GM12864 (cell line): ENCODE data around the gene GLCCI1.

ENCODE experiments used
- DNase-seq: peaks from one replicate; pipeline ENCODE4 v3.0.0-alpha.2; 2011; ENCODE audit warnings: low read depth
- H3K4me3 ChIP-seq: 2 replicates; pipeline ENCODE4 v1.5.1; 2011; ENCODE audit warnings: mild to moderate bottlenecking, low read depth, low read length, control low read depth
- TF ChIP-seq, protein P1 (sequence below): IDR thresholded peaks from 2 replicates; pipeline ENCODE4 v1.5.1; 2011; ENCODE audit warnings: low read depth, mild to moderate bottlenecking, moderate library complexity, low read length, control low read depth, inconsistent platforms; ENCODE audit errors: missing control alignments

GLCCI1 gene

DNA sequence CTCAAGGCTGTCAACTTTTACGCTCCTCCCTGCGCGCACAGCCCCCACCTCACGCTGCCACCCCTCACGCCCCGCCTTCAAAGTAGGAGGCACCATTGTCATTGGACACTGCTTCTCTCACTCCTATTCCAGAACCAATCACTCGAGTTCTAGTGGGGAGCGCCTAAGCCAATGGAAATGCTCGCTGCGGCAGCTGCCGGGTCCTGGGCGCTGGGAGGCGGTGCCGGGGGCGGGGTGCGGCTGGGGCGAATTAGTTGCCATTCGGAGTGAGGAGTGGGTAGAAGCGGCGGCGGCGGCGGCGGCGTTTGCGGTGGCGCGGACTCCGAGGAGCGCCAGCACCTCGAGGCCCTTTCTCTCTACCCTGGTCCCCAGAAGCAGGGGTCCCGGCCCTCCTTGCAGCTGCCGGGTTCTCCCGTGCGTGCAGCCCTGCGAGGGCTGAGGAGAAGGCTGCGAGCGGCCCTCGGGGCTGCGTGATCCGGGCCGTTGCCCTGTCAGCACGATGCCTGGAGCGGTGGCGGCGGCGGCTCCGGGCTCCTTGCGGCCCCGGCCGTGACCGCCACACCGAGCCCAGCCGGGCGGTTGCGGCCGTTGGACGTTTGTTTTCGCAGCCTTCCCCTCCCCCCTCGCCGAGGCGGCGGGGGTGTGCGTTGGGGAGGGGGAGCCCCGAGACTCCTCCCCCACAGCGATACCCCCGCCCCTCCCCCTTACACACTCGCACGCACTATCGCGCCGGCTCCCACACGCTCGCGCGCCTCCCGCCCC lies at the start of gene GLCCI1:
GLCCI1 (plus strand) TSS at position 253 of the 762 bp plus-strand sequence. CDS start 555 bp downstream, outside the sequence.
- H3K4me3 ChIP-seq, result peak within 1 kb of the TSS; percentile 73
- DNase-seq, result peak; percentile 98
- TF ChIP-seq, protein P1, sequence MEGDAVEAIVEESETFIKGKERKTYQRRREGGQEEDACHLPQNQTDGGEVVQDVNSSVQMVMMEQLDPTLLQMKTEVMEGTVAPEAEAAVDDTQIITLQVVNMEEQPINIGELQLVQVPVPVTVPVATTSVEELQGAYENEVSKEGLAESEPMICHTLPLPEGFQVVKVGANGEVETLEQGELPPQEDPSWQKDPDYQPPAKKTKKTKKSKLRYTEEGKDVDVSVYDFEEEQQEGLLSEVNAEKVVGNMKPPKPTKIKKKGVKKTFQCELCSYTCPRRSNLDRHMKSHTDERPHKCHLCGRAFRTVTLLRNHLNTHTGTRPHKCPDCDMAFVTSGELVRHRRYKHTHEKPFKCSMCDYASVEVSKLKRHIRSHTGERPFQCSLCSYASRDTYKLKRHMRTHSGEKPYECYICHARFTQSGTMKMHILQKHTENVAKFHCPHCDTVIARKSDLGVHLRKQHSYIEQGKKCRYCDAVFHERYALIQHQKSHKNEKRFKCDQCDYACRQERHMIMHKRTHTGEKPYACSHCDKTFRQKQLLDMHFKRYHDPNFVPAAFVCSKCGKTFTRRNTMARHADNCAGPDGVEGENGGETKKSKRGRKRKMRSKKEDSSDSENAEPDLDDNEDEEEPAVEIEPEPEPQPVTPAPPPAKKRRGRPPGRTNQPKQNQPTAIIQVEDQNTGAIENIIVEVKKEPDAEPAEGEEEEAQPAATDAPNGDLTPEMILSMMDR, result no peak

DNA sequence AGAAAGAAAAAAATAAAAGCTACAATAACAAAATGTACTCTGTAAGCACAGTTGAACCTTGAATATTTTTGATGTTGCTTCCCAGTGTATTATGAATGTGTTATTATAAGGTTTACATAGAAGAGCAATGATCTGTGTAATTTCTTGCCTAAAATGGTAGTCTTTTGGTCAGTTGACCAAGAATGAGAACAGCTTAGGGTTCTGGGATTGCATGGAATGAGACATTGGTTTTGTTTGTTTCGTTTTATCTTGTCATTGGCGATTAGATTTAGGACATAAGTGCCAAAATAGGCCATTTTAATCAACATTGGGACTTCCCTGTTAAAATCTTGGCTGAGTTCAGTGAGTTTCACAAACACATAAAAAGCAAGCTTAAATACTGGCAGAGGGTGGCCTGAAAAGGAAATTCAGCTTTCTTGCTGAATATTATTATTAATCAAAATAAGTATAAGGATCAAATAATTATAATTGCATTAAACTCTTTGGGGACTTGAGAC lies 49.1 kb upstream of the GLCCI1 start:
- DNase-seq, result no peak
- TF ChIP-seq, protein P1, result no peak
- H3K4me3 ChIP-seq, result no peak overlapping the region

DNA sequence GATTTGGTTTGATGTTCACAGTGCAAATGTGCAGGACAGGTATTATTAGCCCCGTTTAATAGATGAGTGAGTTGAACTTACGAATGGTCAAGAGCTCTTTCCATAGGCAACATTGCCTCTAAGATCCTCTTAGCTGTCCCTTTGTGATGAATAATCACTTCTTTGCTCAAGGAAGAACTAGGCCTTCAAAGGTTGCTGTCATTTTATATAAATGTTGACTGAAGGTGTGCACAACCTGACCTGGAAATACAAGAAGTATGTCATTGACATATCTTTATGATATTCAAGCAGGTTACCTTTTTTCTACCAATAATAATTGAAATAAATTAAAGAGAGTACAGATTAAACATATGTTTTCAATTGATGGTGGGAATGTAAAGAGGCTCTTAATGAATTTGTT lies 48.5 kb upstream of the GLCCI1 start:
- no peak for DNase-seq
- TF ChIP-seq, protein P1, result no peak
- no peak overlapping the region for H3K4me3 ChIP-seq

DNA sequence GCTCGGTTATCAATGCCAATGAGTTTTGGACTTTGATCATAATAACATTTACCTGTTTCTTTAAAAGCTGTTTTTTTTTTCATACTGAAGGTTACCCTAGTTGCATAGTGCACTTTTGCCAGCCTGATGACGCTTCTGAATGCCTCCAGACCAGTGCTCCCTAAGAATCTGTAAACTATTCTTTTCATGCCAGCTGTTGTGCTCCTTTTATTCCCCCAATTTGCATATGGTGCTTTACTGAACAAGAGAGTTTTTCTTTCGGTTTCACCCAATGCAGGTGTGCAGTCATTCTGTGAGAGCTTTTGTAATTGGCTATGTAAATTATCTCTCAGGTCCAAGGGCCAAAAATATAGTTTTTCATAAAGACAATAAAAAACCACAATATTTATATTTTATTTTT lies 48.1 kb upstream of the GLCCI1 start:
- TF ChIP-seq, protein P1, result no peak
- no peak overlapping the region for H3K4me3 ChIP-seq
- peak; percentile 84 for DNase-seq

DNA sequence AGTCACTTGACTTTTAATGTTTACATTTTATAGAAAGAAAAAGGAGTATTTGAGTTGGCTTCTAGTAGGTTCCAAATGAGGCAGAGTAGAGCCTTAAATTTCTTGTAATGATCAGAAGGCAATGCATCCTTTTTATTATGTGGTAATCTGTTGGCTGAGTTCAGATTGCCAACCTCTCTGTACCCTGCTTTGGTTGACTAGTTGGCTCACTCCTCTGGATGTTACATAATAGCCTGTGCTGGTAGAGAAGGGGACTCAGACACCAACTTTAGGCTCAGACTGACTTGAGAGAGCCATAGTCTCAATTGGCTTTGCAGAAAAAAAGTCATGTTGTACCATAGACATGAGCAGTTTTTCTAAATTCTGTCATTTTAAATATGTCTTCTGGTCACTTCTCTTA lies 46.8 kb upstream of the GLCCI1 start:
- H3K4me3 ChIP-seq, result no peak overlapping the region
- no peak for DNase-seq
- TF ChIP-seq, protein P1, result no peak

DNA sequence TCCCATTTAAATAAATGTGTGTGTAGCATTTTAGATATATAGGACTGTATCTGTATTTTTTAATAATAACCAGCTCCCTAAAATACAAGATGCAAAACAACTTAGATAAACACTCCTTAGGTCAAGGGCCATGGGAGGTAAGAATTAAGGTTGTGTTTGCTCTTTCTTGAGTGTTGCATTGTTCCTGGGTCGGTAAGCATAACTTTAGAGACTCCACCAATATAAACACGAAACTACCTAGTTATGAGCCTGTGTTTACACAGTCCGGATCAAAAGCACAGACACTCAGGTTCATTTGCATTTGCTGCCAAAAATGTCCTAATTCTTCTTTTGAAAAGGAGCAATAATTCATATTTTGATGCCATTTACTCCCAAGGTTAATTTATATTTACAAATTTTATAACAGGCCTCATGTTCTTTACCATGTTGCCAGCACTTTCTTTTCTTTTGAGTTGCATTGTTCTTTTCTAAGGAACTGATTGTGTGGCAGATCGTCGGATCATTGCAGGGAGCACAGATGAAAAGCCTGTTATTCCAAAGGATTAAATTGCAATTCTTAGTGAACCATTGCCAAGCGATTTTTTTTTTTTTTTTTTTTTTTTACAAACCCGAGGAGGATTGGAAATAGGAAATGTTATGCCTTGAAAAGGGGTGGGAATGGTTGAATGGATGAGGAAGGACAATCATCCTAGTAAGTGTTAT lies 45.8 kb upstream of the GLCCI1 start:
- no peak for DNase-seq
- TF ChIP-seq, protein P1, result no peak
- no peak overlapping the region for H3K4me3 ChIP-seq

DNA sequence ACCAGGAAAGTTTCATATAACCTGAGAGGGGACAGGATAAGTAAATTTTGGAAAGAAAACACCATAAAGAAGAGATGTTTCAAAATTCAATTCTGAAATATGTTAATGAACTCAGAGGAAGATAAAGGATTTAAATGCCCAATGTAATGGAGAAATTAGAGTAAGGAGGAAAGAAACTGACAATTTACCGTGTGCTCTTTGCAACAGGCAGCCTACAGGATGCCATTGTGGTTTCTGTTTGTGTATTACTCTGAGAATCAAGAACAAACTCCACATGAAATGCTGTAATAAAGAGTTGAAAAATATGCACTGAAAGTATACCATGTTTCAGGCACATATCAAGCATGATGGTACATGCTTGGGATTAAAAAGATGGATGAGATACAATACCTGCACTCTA lies 44.8 kb upstream of the GLCCI1 start:
- no peak overlapping the region for H3K4me3 ChIP-seq
- DNase-seq, result no peak

More for the DNA sequence above, 44.8 kb upstream of the GLCCI1 start:
- TF ChIP-seq, protein P1, result no peak
